GM12892 (cell line): ENCODE results near the gene TMEM126B.

Experiments used
- POLR2A ChIP-seq: IDR thresholded peaks from 2 replicates; pipeline ENCODE4 v1.6.1; 2011; ENCODE audit warnings: low read depth, low read length, control low read depth
- POLR2AphosphoS5 ChIP-seq: IDR thresholded peaks from 2 replicates; pipeline ENCODE4 v1.6.1; 2011; ENCODE audit warnings: low read depth, low read length, control low read depth
- TAF1 ChIP-seq: IDR thresholded peaks from 2 replicates; pipeline ENCODE4 v1.6.1; 2011; ENCODE audit warnings: low read depth, mild to moderate bottlenecking, control low read depth, low read length, borderline replicate concordance

DNA sequence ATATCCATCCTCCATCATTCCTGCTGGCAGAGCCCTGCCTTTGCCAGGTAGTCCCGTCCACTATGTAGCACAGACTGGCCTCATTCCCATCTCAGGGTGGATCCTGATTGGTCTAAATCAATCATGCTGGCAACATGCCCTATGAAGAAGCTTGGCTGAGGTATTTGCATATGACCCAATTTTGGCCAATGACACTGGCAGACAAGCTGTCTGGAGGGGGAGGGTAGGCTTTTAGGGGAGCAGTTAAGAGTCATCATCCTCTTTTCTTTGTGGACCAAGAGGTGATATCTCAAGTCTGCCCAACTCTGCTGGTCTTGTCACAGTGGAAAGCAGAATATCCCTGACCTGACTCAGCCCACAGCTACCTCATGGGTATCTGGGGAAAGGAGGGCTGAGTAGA, 52.5 kb downstream of the TMEM126B start:
- TF ChIP-seq POLR2A (no peak), POLR2AphosphoS5 (no peak), TAF1 (no peak)
